ENCODE results near the gene COX15. TPM values are rescaled to one million over a fixed set of nuclear protein-coding genes. Genes with fewer than 3 reads are reported as not detected.
A peak's percentile ranks its signal among the peaks of the same experiment; 100 is the strongest.

COX15 gene
- total RNA-seq, 1 donor from 2014 or later = 39.6 TPM

DNA sequence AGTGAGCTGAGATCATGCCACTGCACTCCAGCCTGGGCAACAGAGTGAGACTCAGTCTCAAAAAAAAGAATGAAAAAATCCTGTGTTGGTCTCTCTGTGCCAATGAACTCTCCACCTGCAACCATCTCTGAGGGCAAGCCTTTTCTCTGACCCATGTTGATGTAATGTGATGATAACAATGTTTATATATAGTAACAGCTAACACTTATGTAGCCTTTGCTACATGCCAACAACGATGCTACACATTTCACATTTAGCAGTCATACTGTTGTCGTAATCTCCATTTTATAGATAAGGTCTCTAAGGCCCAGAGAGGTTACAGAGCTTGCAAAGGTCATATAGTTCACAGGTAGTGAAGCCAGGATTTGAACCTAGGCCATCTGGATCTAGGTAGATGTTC is 11.5 kb downstream of the COX15 start:
- no peaks in the 10 kb centered on the region for H3K9me3 ChIP-seq (replicated peaks)
- H3K27me3 ChIP-seq (ENCODE audit: low read depth) = no peaks in the 10 kb centered on the region
- H3K4me1 ChIP-seq = peaks cover 14% of the 10 kb centered on the region
- intact Hi-C loops (cut with micrococcal nuclease) = no loop called here
- no peak overlapping the region for H3K4me3 ChIP-seq
- no peak for DNase-seq
- H3K27ac ChIP-seq (replicated peaks) = no peak overlapping the region
- H3K36me3 ChIP-seq = peaks cover 94% of the 10 kb centered on the region
- TF ChIP-seq, protein P1, sequence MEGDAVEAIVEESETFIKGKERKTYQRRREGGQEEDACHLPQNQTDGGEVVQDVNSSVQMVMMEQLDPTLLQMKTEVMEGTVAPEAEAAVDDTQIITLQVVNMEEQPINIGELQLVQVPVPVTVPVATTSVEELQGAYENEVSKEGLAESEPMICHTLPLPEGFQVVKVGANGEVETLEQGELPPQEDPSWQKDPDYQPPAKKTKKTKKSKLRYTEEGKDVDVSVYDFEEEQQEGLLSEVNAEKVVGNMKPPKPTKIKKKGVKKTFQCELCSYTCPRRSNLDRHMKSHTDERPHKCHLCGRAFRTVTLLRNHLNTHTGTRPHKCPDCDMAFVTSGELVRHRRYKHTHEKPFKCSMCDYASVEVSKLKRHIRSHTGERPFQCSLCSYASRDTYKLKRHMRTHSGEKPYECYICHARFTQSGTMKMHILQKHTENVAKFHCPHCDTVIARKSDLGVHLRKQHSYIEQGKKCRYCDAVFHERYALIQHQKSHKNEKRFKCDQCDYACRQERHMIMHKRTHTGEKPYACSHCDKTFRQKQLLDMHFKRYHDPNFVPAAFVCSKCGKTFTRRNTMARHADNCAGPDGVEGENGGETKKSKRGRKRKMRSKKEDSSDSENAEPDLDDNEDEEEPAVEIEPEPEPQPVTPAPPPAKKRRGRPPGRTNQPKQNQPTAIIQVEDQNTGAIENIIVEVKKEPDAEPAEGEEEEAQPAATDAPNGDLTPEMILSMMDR (IDR thresholded peaks at IDR 0.05; ENCODE audit: borderline replicate concordance) = no peak

DNA sequence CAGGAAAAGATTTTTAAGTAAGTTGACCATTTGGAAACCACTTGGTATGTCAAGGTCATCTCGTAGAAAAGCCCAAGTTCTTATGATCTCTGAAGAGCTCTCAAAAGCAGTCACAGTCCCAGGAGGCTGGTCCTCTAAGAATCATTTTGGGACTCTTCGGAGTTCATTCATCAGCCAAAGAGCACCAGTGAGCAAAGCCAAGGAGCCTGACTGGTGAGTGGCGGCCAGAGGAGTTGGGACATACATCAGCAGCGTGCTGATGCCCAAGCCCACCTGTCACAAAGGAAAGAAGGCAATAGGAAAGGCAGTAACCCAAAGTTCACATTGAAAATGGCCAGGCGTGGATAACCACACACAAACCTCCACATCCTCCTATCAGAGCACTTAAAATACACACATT is 17.5 kb downstream of the COX15 start:
- intact Hi-C loops (cut with micrococcal nuclease) = no loop called here
- TF ChIP-seq, protein P1 (IDR thresholded peaks at IDR 0.05; ENCODE audit: borderline replicate concordance) = no peak

DNA sequence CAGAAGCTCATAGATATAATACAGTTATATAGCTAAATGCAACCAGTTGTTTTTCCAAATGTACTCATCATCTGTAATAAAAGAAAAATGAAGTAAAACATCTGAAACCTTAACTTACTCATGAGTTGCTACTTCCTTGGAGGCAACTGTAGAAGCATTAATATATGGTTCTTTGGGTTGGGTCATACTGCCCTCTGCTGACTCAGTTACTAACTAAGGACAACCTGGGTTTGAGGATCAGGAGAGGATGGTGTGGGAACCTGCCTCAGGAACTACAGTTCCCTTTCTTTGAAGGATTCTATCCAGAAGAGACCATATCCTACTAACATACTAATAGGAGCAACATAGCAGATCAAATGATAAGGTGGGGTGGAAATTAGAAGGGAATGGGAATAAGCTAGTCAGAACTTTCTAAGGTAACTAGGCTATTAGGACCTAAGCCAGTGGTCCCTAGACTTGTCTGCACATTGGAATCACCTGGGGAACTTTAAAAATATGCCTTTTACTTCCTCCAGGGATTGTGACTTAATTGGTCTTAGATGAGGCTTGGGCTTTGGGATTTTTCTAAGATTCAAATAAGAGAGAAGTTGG is 20.7 kb downstream of the COX15 start:
- Histone ChIP-seq H3K27ac (replicated peaks) (no peak overlapping the region), H3K36me3 (peaks cover 62% of the 10 kb centered on the region), H3K9me3 (replicated peaks) (no peaks in the 10 kb centered on the region), H3K27me3 (ENCODE audit: low read depth) (no peaks in the 10 kb centered on the region), H3K4me3 (no peak overlapping the region), H3K4me1 (no peaks in the 10 kb centered on the region)
- DNase-seq = no peak
- intact Hi-C loops (cut with micrococcal nuclease) = no loop called here
- TF ChIP-seq, protein P1 (IDR thresholded peaks at IDR 0.05; ENCODE audit: borderline replicate concordance) = peak; percentile 58

More for the DNA sequence above, 17.5 kb downstream of the COX15 start:
- Histone ChIP-seq H3K4me3 (no peak overlapping the region), H3K27ac (replicated peaks) (no peak overlapping the region), H3K9me3 (replicated peaks) (no peaks in the 10 kb centered on the region), H3K27me3 (ENCODE audit: low read depth) (no peaks in the 10 kb centered on the region), H3K36me3 (peaks cover 77% of the 10 kb centered on the region), H3K4me1 (peaks cover under 1% of the 10 kb centered on the region)
- DNase-seq = no peak

DNA sequence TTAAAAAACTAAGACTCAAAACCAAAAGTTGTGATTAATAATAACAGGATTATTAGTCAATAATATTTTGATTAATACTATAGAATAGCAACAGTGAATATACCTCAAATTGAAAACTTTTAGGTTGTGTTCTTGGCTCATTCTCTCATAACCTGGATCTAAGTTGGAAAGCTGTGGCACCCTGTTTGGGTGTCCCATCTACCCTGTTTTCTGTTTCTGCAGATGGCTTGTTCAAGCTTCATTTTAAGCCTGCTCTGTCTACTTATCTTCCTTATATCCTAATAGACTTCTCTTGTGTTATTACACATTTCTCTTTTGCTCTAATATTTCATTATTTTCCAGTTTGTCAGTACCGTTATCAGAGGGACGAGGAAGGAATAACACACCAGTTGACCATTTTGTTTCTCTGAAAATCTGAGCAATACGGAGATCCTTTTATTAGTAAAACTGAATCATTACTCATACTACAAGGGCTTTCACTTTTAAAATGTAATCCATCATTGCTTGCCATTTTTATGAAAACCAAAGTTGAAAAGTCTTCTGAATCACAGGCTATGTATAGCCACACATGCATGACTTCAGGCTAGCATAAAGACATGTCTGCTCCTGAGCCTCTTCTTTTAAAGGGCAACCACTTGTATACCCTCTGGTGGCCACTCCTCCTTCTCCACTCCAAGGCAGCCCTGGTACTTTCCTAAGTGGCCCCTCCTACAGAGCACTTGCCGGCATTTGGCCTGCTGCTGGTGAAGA is 22.3 kb downstream of the COX15 start:
- H3K9me3 ChIP-seq (replicated peaks) = no peaks in the 10 kb centered on the region
- peaks cover 62% of the 10 kb centered on the region for H3K36me3 ChIP-seq
- no peaks in the 10 kb centered on the region for H3K27me3 ChIP-seq (ENCODE audit: low read depth)
- no peak overlapping the region for H3K4me3 ChIP-seq
- H3K4me1 ChIP-seq = no peaks in the 10 kb centered on the region
- no peak for DNase-seq
- intact Hi-C loops (cut with micrococcal nuclease) = no loop called here
- TF ChIP-seq, protein P1 (IDR thresholded peaks at IDR 0.05; ENCODE audit: borderline replicate concordance) = no peak
- no peak overlapping the region for H3K27ac ChIP-seq (replicated peaks)

DNA sequence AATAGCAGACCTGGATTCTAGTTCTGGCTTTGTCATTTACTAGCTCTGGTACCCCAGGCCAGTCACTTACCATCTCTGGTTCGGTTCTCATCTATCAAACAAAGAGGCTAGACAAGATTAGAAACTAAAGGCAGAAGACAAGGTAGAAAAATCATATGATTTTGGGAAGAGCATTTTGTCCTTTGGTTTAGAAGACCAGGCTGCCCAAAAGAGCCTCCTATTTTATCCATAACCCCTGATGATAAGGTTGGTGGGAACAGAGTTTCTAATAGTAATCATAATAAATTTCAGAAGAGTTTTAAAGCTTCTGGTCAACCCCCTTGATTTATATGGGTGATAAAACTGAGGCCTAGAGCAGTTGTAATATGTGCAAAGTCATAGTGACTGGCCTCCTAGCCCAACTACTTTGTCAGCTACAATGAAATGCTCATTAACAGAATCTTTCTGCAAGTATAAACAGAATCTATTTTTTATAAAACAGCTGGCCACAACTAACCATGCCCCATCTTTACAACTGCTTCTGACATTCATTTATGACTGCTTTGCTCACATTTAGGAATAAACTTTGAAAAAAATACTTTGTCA is 23.4 kb downstream of the COX15 start:
- DNase-seq = no peak
- Histone ChIP-seq H3K27ac (replicated peaks) (no peak overlapping the region), H3K4me1 (no peaks in the 10 kb centered on the region), H3K9me3 (replicated peaks) (no peaks in the 10 kb centered on the region), H3K36me3 (peaks cover 62% of the 10 kb centered on the region), H3K27me3 (ENCODE audit: low read depth) (no peaks in the 10 kb centered on the region), H3K4me3 (no peak overlapping the region)
- TF ChIP-seq, protein P1 (IDR thresholded peaks at IDR 0.05; ENCODE audit: borderline replicate concordance) = no peak
- intact Hi-C loops (cut with micrococcal nuclease) = no loop called here
